K562 (cell line): Measurements from ENCODE around the gene TMTC2. TPM values are rescaled to one million over a fixed set of nuclear protein-coding genes. Genes with fewer than 3 reads are reported as not detected.

Experiments
- ATAC-seq: fragments of 200-7000 bp; cut with Tn5 transposase; 3 replicates; pipeline ENCODE4 v1.9.1; 2020; ENCODE audit warnings: moderate library complexity
- BruUV-seq: library from RNA; stranded (reverse); fragments of 400-500 nt; replicated peaks from 2 replicates; lab custom pipeline; 2021; lab: Mats Ljungman, UMichigan
- CTCF ChIA-PET: fragments of 300-600 bp; formaldehyde crosslinking; extraction: SDS; loops from one replicate; lab custom pipeline; 2021; ENCODE audit warnings: low intra/inter-chr PET ratio; lab: Yijun Ruan, JAX
- POLR2A ChIA-PET: fragments of 300-600, 350-650 bp; sonication (Branson Sonifier 250); formaldehyde crosslinking; extraction: SDS; loops from one replicate; lab custom pipeline; 2021; ENCODE audit warnings: antibody characterized with exemption, inconsistent platforms; lab: Yijun Ruan, JAX
- DNase-seq, 4 experiments: peaks; one replicate each; pipeline versions ENCODE4 v3.0.0 to v3.0.0-alpha.2; 2011 to 2018; ENCODE audit warnings: low spot score in 3 of 4, mixed read lengths in 3 of 4; ENCODE audit errors: extremely low read depth in 1 of 4
- FAIRE-seq: peaks from 2 replicates; lab custom pipeline; 2011; peaks lifted over from hg19 to GRCh38; lab: Jason Lieb, UNC
- H2AFZ ChIP-seq: 2 replicates; pipeline ENCODE4 v1.6.0; 2011; ENCODE audit warnings: low read depth, low read length, control low read depth, inconsistent platforms
- H3K27ac ChIP-seq: fragments of 200-600 bp; 3 replicates; pipeline ENCODE4 v1.8.0; 2011; ENCODE audit warnings: low read depth, mild to moderate bottlenecking, control low read depth, inconsistent platforms, low read length, moderate library complexity, mixed read lengths; ENCODE audit errors: extremely low read depth
- H3K27me3 ChIP-seq, 2 experiments: fragments of 300-600 bp in 1 of 2; 2 replicates in 1 of 2; 3 replicates in 1 of 2; pipeline versions ENCODE4 v1.6.0 to v1.8.0; 2011; ENCODE audit warnings: inconsistent platforms in 2 of 2, low read length in 2 of 2, mild to moderate bottlenecking in 1 of 2, mixed read lengths in 1 of 2, moderate library complexity in 1 of 2; ENCODE audit not compliant: control insufficient read depth in 2 of 2, insufficient read depth in 2 of 2
- H3K36me3 ChIP-seq: fragments of 300-600 bp; 3 replicates; pipeline ENCODE4 v1.8.0; 2011; ENCODE audit warnings: mild to moderate bottlenecking, low read length, inconsistent platforms; ENCODE audit not compliant: control insufficient read depth, insufficient read depth
- H3K4me1 ChIP-seq, 2 experiments: fragments of 200-600 bp in 1 of 2; replicated peaks in 1 of 2; 2 replicates in 1 of 2; 3 replicates in 1 of 2; pipeline versions ENCODE4 v1.5.1 to v1.8.0; 2011; ENCODE audit warnings: inconsistent platforms in 2 of 2, low read length in 2 of 2, mild to moderate bottlenecking in 1 of 2, mixed read lengths in 1 of 2, moderate library complexity in 1 of 2; ENCODE audit not compliant: control insufficient read depth in 2 of 2, insufficient read depth in 2 of 2
- H3K4me2 ChIP-seq: 2 replicates; pipeline ENCODE4 v1.6.1; 2011; ENCODE audit warnings: low read length, control low read depth, inconsistent platforms, mixed read lengths; ENCODE audit not compliant: insufficient read depth
- H3K4me3 ChIP-seq: fragments of 200-600 bp; sonication (generic), shearing (Covaris generic); 2 replicates; pipeline ENCODE4 v1.5.1; 2016; ENCODE audit warnings: control low read depth, inconsistent platforms
- H3K79me2 ChIP-seq: fragments of 200-600 bp; 3 replicates; pipeline ENCODE4 v1.8.0; 2011; ENCODE audit warnings: low read length, inconsistent platforms; ENCODE audit not compliant: control insufficient read depth, insufficient read depth
- H3K9ac ChIP-seq, 2 experiments: 2 replicates each; pipeline versions ENCODE4 v1.6.0 to v1.6.1; 2011; ENCODE audit warnings: low read depth in 2 of 2, low read length in 2 of 2, control low read depth in 1 of 2, inconsistent platforms in 1 of 2, mild to moderate bottlenecking in 1 of 2, mixed read lengths in 1 of 2; ENCODE audit not compliant: insufficient read depth in 1 of 2
- H3K9me1 ChIP-seq: one replicate; pipeline ENCODE4 v1.6.0; 2011; ENCODE audit warnings: inconsistent platforms, mild to moderate bottlenecking, low read length, moderate library complexity; ENCODE audit not compliant: control insufficient read depth, insufficient read depth
- H3K9me3 ChIP-seq: replicated peaks from 2 replicates; pipeline ENCODE4 v1.5.1; 2011; ENCODE audit warnings: low read depth, low read length, inconsistent platforms; ENCODE audit not compliant: control insufficient read depth, insufficient read depth
- H4K20me1 ChIP-seq: replicated peaks from 2 replicates; pipeline ENCODE4 v1.6.1; 2011; ENCODE audit warnings: low read length, inconsistent platforms, mixed read lengths; ENCODE audit not compliant: control insufficient read depth, insufficient read depth
- FOXJ3 ChIP-seq: sonication (generic); formaldehyde crosslinking; IDR thresholded peaks from 2 replicates; pipeline ENCODE4 v1.4.0; 2020; ENCODE audit warnings: mild to moderate bottlenecking, missing genetic modification reagents
- HNRNPH1 ChIP-seq: fragments of 200-400 bp; formaldehyde crosslinking; optimal IDR thresholded peaks from 2 replicates; pipeline ENCODE3; 2017; ENCODE audit warnings: low read depth, mild to moderate bottlenecking, low read length, moderate library complexity
- KDM5B ChIP-seq: fragments of 200-600 bp; sonication (generic); IDR thresholded peaks from 2 replicates; pipeline ENCODE4 v1.6.1; 2012; ENCODE audit warnings: low read depth, mild to moderate bottlenecking, moderate library complexity, low read length, control low read depth, inconsistent platforms; ENCODE audit not compliant: insufficient replicate concordance
- NCOR1 ChIP-seq: fragments of 450-650 bp; IDR thresholded peaks from 2 replicates; pipeline ENCODE4 v1.6.1; 2016; ENCODE audit warnings: mild to moderate bottlenecking, moderate library complexity
- NFATC3 ChIP-seq: fragments of 450-650 bp; IDR thresholded peaks from 2 replicates; pipeline ENCODE4 v1.6.1; 2017; ENCODE audit warnings: mild to moderate bottlenecking
- PRMT5 ChIP-seq: sonication (generic); formaldehyde crosslinking; IDR thresholded peaks from 2 replicates; pipeline ENCODE4 v1.5.0; 2020; ENCODE audit warnings: missing genetic modification reagents
- ZFP30 ChIP-seq: fragments of 250-450 bp; sonication (Bioruptor Pico); IDR thresholded peaks from 2 replicates; pipeline ENCODE4 v1.8.0; 2022; ENCODE audit warnings: moderate library complexity, mild to moderate bottlenecking, inconsistent platforms, borderline replicate concordance
- ZFPM2 ChIP-seq: fragments of 250-450 bp; sonication (Bioruptor Pico); IDR thresholded peaks from 2 replicates; pipeline ENCODE4 v1.5.1; 2022; ENCODE audit warnings: mild to moderate bottlenecking
- WGBS: fragments of 100-300 bp; shearing (Covaris generic); methylation state at CpG from one replicate; pipeline ENCODE4 v1.1.6; 2016; ENCODE audit warnings: low coverage, mixed read lengths; ENCODE audit not compliant: insufficient coverage; ENCODE audit errors: missing lambda C conversion rate; 5-methylcytosine and 5-hydroxymethylcytosine counted together
- in situ Hi-C: fragments of 300-500 bp; cut with MboI; formaldehyde crosslinking; loops from 4 replicates; pipeline ENCODE4 v1.15.0; 2018; ENCODE audit warnings: inconsistent platforms, mixed read lengths
- intact Hi-C: fragments of 100-400 bp; cut with micrococcal nuclease; formaldehyde crosslinking; loops from 2 replicates; pipeline ENCODE4 v1.14.2; 2022
- polyA plus RNA-seq, 8 experiments: library from polyadenylated mRNA; depleted of rRNA in 4 of 8; stranded (reverse) in 5 of 8; unstranded in 3 of 8; fragments of >200 nt; fragmentation: Nextera tagmentation in 2 of 8; fragmentation: Illumina TruSeq in 1 of 8; extraction: Ambion mirVana in 2 of 8; extraction: Trizol in 1 of 8; gene quantifications; 2 replicates each; pipeline versions ENCODE4 v1.2.1 to v1.2.3, GENCODE V29; 2011 to 2014; ENCODE audit warnings: inconsistent platforms in 1 of 8, missing spikeins in 1 of 8
- total RNA-seq, 7 experiments: library from RNA; depleted of rRNA in 6 of 7; stranded (reverse); fragments of >200 nt in 6 of 7; fragmentation: Illumina TruSeq in 2 of 7; extraction: Trizol in 2 of 7; gene quantifications; 2 replicates each; pipeline versions ENCODE4 v1.2.1 to v1.2.3, GENCODE V29; 2011 to 2021; ENCODE audit warnings: low replicate concordance in 1 of 7
- TF ChIP-seq, protein P1 (sequence below): fragments of 200-800 bp; sonication (Bioruptor generic); IDR thresholded peaks from 2 replicates; pipeline ENCODE4 v1.6.1; 2016; ENCODE audit warnings: missing genetic modification characterization, missing compliant biosample characterization
- TF ChIP-seq, protein P2 (sequence below): fragments of 450-650 bp; IDR thresholded peaks from 2 replicates; pipeline ENCODE4 v1.6.1; 2016
- TF ChIP-seq, protein P3 (sequence below): sonication (generic); formaldehyde crosslinking; IDR thresholded peaks from 2 replicates; pipeline ENCODE4 v1.8.1; 2022; ENCODE audit warnings: missing genetic modification reagents
- TF ChIP-seq, protein P4 (sequence below): sonication (generic); formaldehyde crosslinking; IDR thresholded peaks from 2 replicates; pipeline ENCODE4 v1.8.0; 2022; ENCODE audit warnings: missing genetic modification reagents, mild to moderate bottlenecking, borderline replicate concordance

The TMTC2 gene
- total and polyA plus RNA-seq, 9 of the 15 experiments (the other 6 are each of a cell fraction or from before 2014, with no cell fraction given): 0.29 to 1.1 (median 0.55) TPM

DNA sequence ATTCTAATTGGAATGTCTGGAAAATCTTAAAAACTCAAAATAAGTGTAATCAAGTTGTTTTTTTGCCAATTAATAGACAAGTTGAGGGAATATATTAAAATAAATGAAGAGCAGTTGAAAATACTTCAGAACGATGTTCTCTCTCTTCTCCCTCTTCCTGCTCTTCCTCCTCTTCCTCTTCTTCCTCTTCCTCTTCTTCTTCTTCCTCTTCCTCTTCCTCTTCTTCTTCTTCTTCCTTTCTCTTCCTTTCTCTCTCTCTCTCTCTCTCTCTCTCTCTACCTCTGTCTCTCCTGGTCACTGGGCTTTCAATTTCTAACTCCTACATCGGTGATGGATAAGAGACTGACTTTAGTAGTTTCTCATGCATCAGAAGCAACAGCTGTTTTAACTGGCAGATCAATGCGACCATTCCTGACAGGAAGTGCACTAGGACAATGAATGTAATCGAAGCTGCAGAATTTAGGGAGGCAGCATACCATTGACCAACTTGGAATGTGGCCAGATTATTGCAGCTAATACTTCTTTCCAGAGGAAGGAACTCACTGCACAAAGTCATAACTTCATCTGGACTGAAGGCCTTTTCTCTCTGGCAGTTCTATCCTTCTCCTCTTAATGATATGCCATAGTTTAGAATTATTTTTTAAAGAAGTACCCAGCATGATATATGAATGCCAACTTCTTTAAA is 13.8 kb upstream of the TMTC2 start:
- H3K9me3 ChIP-seq: no peaks in the 10 kb centered on the region
- in situ Hi-C loops: no loop called here
- no peak overlapping the region for H3K4me2 ChIP-seq
- ChIA-PET CTCF (no interaction called here), POLR2A (interaction anchor here (0.6 kb wide), 1 partner anchor 491 kb away, joined by 3 read pairs; no protein-coding TSS in a partner anchor)
- no peak for ATAC-seq
- H3K79me2 ChIP-seq: no peaks in the 10 kb centered on the region
- no peak for FAIRE-seq
- BruUV-seq: no TSS peak
- intact Hi-C loops: no loop called here
- no peak overlapping the region for H3K9ac ChIP-seq
- H3K36me3 ChIP-seq: no peaks in the 10 kb centered on the region
- H4K20me1 ChIP-seq: no peaks in the 10 kb centered on the region
- no peak overlapping the region for H3K4me3 ChIP-seq
- 0% methylated on average over 3 of the region's 4 CpGs for WGBS
- no peaks in the 10 kb centered on the region for H3K27me3 ChIP-seq
- H3K27ac ChIP-seq: no peak overlapping the region
- no peak overlapping the region for H2AFZ ChIP-seq
- no peak for DNase-seq
- no peaks in the 10 kb centered on the region for H3K9me1 ChIP-seq
- H3K4me1 ChIP-seq: no peaks in the 10 kb centered on the region
- TF ChIP-seq KDM5B: no peak
- no peak for TF ChIP-seq PRMT5
- TF ChIP-seq, protein P1, sequence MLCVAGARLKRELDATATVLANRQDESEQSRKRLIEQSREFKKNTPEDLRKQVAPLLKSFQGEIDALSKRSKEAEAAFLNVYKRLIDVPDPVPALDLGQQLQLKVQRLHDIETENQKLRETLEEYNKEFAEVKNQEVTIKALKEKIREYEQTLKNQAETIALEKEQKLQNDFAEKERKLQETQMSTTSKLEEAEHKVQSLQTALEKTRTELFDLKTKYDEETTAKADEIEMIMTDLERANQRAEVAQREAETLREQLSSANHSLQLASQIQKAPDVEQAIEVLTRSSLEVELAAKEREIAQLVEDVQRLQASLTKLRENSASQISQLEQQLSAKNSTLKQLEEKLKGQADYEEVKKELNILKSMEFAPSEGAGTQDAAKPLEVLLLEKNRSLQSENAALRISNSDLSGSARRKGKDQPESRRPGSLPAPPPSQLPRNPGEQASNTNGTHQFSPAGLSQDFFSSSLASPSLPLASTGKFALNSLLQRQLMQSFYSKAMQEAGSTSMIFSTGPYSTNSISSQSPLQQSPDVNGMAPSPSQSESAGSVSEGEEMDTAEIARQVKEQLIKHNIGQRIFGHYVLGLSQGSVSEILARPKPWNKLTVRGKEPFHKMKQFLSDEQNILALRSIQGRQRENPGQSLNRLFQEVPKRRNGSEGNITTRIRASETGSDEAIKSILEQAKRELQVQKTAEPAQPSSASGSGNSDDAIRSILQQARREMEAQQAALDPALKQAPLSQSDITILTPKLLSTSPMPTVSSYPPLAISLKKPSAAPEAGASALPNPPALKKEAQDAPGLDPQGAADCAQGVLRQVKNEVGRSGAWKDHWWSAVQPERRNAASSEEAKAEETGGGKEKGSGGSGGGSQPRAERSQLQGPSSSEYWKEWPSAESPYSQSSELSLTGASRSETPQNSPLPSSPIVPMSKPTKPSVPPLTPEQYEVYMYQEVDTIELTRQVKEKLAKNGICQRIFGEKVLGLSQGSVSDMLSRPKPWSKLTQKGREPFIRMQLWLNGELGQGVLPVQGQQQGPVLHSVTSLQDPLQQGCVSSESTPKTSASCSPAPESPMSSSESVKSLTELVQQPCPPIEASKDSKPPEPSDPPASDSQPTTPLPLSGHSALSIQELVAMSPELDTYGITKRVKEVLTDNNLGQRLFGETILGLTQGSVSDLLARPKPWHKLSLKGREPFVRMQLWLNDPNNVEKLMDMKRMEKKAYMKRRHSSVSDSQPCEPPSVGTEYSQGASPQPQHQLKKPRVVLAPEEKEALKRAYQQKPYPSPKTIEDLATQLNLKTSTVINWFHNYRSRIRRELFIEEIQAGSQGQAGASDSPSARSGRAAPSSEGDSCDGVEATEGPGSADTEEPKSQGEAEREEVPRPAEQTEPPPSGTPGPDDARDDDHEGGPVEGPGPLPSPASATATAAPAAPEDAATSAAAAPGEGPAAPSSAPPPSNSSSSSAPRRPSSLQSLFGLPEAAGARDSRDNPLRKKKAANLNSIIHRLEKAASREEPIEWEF (CRISPR knock-in tag): no peak
- TF ChIP-seq ZFPM2 (CRISPR knock-in tag): no peak
- TF ChIP-seq, protein P2, sequence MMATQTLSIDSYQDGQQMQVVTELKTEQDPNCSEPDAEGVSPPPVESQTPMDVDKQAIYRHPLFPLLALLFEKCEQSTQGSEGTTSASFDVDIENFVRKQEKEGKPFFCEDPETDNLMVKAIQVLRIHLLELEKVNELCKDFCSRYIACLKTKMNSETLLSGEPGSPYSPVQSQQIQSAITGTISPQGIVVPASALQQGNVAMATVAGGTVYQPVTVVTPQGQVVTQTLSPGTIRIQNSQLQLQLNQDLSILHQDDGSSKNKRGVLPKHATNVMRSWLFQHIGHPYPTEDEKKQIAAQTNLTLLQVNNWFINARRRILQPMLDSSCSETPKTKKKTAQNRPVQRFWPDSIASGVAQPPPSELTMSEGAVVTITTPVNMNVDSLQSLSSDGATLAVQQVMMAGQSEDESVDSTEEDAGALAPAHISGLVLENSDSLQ: no peak
- TF ChIP-seq, protein P3, sequence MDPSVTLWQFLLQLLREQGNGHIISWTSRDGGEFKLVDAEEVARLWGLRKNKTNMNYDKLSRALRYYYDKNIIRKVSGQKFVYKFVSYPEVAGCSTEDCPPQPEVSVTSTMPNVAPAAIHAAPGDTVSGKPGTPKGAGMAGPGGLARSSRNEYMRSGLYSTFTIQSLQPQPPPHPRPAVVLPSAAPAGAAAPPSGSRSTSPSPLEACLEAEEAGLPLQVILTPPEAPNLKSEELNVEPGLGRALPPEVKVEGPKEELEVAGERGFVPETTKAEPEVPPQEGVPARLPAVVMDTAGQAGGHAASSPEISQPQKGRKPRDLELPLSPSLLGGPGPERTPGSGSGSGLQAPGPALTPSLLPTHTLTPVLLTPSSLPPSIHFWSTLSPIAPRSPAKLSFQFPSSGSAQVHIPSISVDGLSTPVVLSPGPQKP (CRISPR knock-in tag): no peak
- TF ChIP-seq NCOR1: no peak
- TF ChIP-seq, protein P4, sequence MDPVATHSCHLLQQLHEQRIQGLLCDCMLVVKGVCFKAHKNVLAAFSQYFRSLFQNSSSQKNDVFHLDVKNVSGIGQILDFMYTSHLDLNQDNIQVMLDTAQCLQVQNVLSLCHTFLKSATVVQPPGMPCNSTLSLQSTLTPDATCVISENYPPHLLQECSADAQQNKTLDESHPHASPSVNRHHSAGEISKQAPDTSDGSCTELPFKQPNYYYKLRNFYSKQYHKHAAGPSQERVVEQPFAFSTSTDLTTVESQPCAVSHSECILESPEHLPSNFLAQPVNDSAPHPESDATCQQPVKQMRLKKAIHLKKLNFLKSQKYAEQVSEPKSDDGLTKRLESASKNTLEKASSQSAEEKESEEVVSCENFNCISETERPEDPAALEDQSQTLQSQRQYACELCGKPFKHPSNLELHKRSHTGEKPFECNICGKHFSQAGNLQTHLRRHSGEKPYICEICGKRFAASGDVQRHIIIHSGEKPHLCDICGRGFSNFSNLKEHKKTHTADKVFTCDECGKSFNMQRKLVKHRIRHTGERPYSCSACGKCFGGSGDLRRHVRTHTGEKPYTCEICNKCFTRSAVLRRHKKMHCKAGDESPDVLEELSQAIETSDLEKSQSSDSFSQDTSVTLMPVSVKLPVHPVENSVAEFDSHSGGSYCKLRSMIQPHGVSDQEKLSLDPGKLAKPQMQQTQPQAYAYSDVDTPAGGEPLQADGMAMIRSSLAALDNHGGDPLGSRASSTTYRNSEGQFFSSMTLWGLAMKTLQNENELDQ (CRISPR knock-in tag): no peak
- TF ChIP-seq HNRNPH1: no peak
- no peak for TF ChIP-seq ZFP30
- TF ChIP-seq FOXJ3: no peak
- no peak for TF ChIP-seq NFATC3
